HepG2 (cell line): Measurements from ENCODE around the gene POP7. TPM values are rescaled to one million over a fixed set of nuclear protein-coding genes. Genes with fewer than 3 reads are reported as not detected.

Experiments
- ARID4A ChIP-seq: sonication (generic); formaldehyde crosslinking; IDR thresholded peaks from 2 replicates; pipeline ENCODE4 v1.5.0; 2020; ENCODE audit warnings: mild to moderate bottlenecking, missing genetic modification reagents, borderline replicate concordance
- HNRNPK ChIP-seq: fragments of 200-400 bp; formaldehyde crosslinking; IDR thresholded peaks from 2 replicates; pipeline ENCODE4 v1.6.1; 2018; ENCODE audit warnings: low read length, low read depth, moderate library complexity, mild to moderate bottlenecking; ENCODE audit not compliant: poor library complexity, severe bottlenecking
- KDM2A ChIP-seq: sonication (generic); formaldehyde crosslinking; IDR thresholded peaks from 2 replicates; pipeline ENCODE4 v1.4.0; 2020; ENCODE audit warnings: low read depth, missing genetic modification reagents, borderline replicate concordance
- LCORL ChIP-seq, 2 experiments: fragments of 450-650 bp in 1 of 2; sonication (generic) in 1 of 2; formaldehyde crosslinking in 1 of 2; IDR thresholded peaks; 2 replicates each; pipeline versions ENCODE4 v1.5.0 to v1.6.1; 2017 to 2020; ENCODE audit warnings: antibody characterized with exemption in 1 of 2, missing genetic modification reagents in 1 of 2
- MIER2 ChIP-seq: IDR thresholded peaks from 2 replicates; pipeline ENCODE4 v1.6.1; 2016; ENCODE audit warnings: missing biosample characterization, missing genetic modification reagents
- MYC ChIP-seq: sonication (generic); formaldehyde crosslinking; IDR thresholded peaks from 2 replicates; pipeline ENCODE4 v1.9.0; 2021; ENCODE audit warnings: missing genetic modification reagents, borderline replicate concordance
- REL ChIP-seq: sonication (generic); formaldehyde crosslinking; conservative IDR thresholded peaks from 2 replicates; pipeline ENCODE4 v1.8.0; 2022; ENCODE audit warnings: mild to moderate bottlenecking, missing genetic modification reagents, moderate library complexity
- SNAI1 ChIP-seq: sonication (generic); formaldehyde crosslinking; IDR thresholded peaks from 2 replicates; pipeline ENCODE4 v1.5.0; 2020; ENCODE audit warnings: mild to moderate bottlenecking, missing genetic modification reagents, borderline replicate concordance
- ZNF549 ChIP-seq: sonication (generic); formaldehyde crosslinking; IDR thresholded peaks from 2 replicates; pipeline ENCODE4 v1.5.0; 2020; ENCODE audit warnings: missing genetic modification reagents
- ZNF556 ChIP-seq: sonication (generic); formaldehyde crosslinking; IDR thresholded peaks from 2 replicates; pipeline ENCODE4 v1.4.0; 2020; ENCODE audit warnings: mild to moderate bottlenecking, missing genetic modification reagents, borderline replicate concordance
- ZNF562 ChIP-seq: sonication (generic); formaldehyde crosslinking; IDR thresholded peaks from 2 replicates; pipeline ENCODE4 v1.8.0; 2022; ENCODE audit warnings: missing genetic modification reagents, borderline replicate concordance
- ZNF687 ChIP-seq: sonication (generic); formaldehyde crosslinking; IDR thresholded peaks from 2 replicates; pipeline ENCODE4 v1.5.1; 2020; ENCODE audit warnings: mild to moderate bottlenecking, missing genetic modification reagents, moderate library complexity
- ZNF770 ChIP-seq: sonication (generic); formaldehyde crosslinking; IDR thresholded peaks from 2 replicates; pipeline ENCODE4 v1.5.0; 2020; ENCODE audit warnings: mild to moderate bottlenecking, missing genetic modification reagents
- polyA plus RNA-seq, 8 experiments: library from polyadenylated mRNA; depleted of rRNA in 3 of 8; stranded (reverse) in 7 of 8; unstranded in 1 of 8; fragments of >200 nt; fragmentation: Illumina TruSeq in 4 of 8; extraction: Trizol in 4 of 8; gene quantifications; 2 replicates each; pipeline versions ENCODE4 v1.2.1 to v1.2.3, GENCODE V29; 2011 to 2016; ENCODE audit warnings: low read depth in 4 of 8, missing spikeins in 1 of 8, mixed read lengths in 1 of 8; ENCODE audit not compliant: insufficient read depth in 1 of 8
- total RNA-seq, 5 experiments: library from RNA; depleted of rRNA; stranded (reverse); fragments of >200 nt; fragmentation: Illumina TruSeq; extraction: Trizol; gene quantifications; 2 replicates each; pipeline ENCODE4 v1.2.3, GENCODE V29; 2016; ENCODE audit warnings: low read depth in 1 of 5
- TF ChIP-seq, protein P1 (sequence below): sonication (generic); formaldehyde crosslinking; IDR thresholded peaks from 2 replicates; pipeline ENCODE4 v1.5.0; 2020; ENCODE audit warnings: mild to moderate bottlenecking, missing genetic modification reagents, moderate library complexity

POP7 gene
- total and polyA plus RNA-seq, 2 of the 13 experiments (the other 11 are each of a cell fraction or from before 2014, with no cell fraction given), result 63.9 to 91.1 TPM

GRCh38 chr7:100691676-100692577 is 14.0 kb upstream of the POP7 start (continued):
- peak; percentile 42; the same call in 1 of the 2 replicates for TF ChIP-seq KDM2A
- peak; percentile 37; the same call in 1 of the 2 replicates for TF ChIP-seq MYC
- no peak for TF ChIP-seq REL
- no peak for TF ChIP-seq MIER2 (CRISPR knock-in tag)
- no peak for TF ChIP-seq ZNF562 (CRISPR knock-in tag)
- peak; percentile 75 for TF ChIP-seq ZNF687 (CRISPR knock-in tag)
- 0 out of 2 replicates have a peak, but pooled peaks have one; percentile 71 for TF ChIP-seq ZNF556
- TF ChIP-seq ARID4A (CRISPR knock-in tag), result peak; percentile 43; the same call in 1 of the 2 replicates
- no peak for TF ChIP-seq ZNF549
- no peak for TF ChIP-seq HNRNPK
- no peak for TF ChIP-seq ZNF770 (CRISPR knock-in tag)
- TF ChIP-seq, protein P1, sequence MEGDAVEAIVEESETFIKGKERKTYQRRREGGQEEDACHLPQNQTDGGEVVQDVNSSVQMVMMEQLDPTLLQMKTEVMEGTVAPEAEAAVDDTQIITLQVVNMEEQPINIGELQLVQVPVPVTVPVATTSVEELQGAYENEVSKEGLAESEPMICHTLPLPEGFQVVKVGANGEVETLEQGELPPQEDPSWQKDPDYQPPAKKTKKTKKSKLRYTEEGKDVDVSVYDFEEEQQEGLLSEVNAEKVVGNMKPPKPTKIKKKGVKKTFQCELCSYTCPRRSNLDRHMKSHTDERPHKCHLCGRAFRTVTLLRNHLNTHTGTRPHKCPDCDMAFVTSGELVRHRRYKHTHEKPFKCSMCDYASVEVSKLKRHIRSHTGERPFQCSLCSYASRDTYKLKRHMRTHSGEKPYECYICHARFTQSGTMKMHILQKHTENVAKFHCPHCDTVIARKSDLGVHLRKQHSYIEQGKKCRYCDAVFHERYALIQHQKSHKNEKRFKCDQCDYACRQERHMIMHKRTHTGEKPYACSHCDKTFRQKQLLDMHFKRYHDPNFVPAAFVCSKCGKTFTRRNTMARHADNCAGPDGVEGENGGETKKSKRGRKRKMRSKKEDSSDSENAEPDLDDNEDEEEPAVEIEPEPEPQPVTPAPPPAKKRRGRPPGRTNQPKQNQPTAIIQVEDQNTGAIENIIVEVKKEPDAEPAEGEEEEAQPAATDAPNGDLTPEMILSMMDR (CRISPR knock-in tag), result peak; percentile 95
- TF ChIP-seq SNAI1, result no peak
- TF ChIP-seq LCORL (IDR thresholded peaks at IDR 0.05), result no peak
- TF ChIP-seq LCORL (CRISPR knock-in tag; IDR thresholded peaks at IDR 0.05), result 0 out of 2 replicates have a peak, but pooled peaks have one; percentile 21
